ENCODE data around the gene XXYLT1. TPM values are rescaled to one million over a fixed set of nuclear protein-coding genes. Genes with fewer than 3 reads are reported as not detected.
"Not testable (repeated sequence)": the region's sequence is repeated elsewhere in the genome, so short reads cannot be mapped to it uniquely, and the experiment has no call there.

The XXYLT1 gene
- total RNA-seq, 1 experiment from 2014 or later, result 23.4 TPM

- peaks cover 13% of the 10 kb centered on the region for H3K36me3 Mint-ChIP-seq
- H3K4me1 Mint-ChIP-seq, result no peaks in the 10 kb centered on the region
- CTCF ChIA-PET, result interaction anchor here (1.7 kb wide), 1 partner anchor 20 kb away, joined by 7 read pairs; the partner anchor contains the start of gene XXYLT1
- H3K27me3 Mint-ChIP-seq (ENCODE audit: low read depth), result no peaks in the 10 kb centered on the region
- ATAC-seq (no peak), DNase-seq (ENCODE audit: low spot score) (no peak)
- H3K4me3 Mint-ChIP-seq, result no peak overlapping the region
- H3K9me3 Mint-ChIP-seq, result no peaks in the 10 kb centered on the region
- H3K27ac Mint-ChIP-seq, result no peak overlapping the region
- POLR2A ChIA-PET, result no interaction called here
- no peak for TF ChIP-seq NFE2L1 (CRISPR knock-in tag; IDR thresholded peaks at IDR 0.05)
- no peak for TF ChIP-seq STAT6 (CRISPR knock-in tag; conservative IDR thresholded peaks at IDR 0.05; ENCODE audit: low read depth)
- TF ChIP-seq ATF2 (CRISPR knock-in tag; IDR thresholded peaks at IDR 0.05; ENCODE audit: borderline replicate concordance, low read depth), result no peak
- TF ChIP-seq TEAD4 (CRISPR knock-in tag; IDR thresholded peaks at IDR 0.05), result no peak
- no peak for TF ChIP-seq TP53 (CRISPR knock-in tag; IDR thresholded peaks at IDR 0.05)
- TF ChIP-seq ZNF263 (CRISPR knock-in tag; IDR thresholded peaks at IDR 0.05; ENCODE audit: low read depth), result no peak
- no peak for TF ChIP-seq E2F1 (CRISPR knock-in tag; IDR thresholded peaks at IDR 0.05)
- no peak for TF ChIP-seq TCF7 (CRISPR knock-in tag; IDR thresholded peaks at IDR 0.05; ENCODE audit: low read depth)
- TF ChIP-seq CREM (CRISPR knock-in tag; IDR thresholded peaks at IDR 0.05), result no peak
- no peak for TF ChIP-seq MXD4 (CRISPR knock-in tag; IDR thresholded peaks at IDR 0.05; ENCODE audit: borderline replicate concordance)
- TF ChIP-seq CBFB (CRISPR knock-in tag; IDR thresholded peaks at IDR 0.05; ENCODE audit: low read depth), result no peak
- TF ChIP-seq ZBTB21 (CRISPR knock-in tag; IDR thresholded peaks at IDR 0.05; ENCODE audit: borderline replicate concordance), result no peak
- TF ChIP-seq NFATC4 (CRISPR knock-in tag; IDR thresholded peaks at IDR 0.05), result no peak
- no peak for TF ChIP-seq ZNF281 (CRISPR knock-in tag; IDR thresholded peaks at IDR 0.05)
Measured at GRCh38 chr3:195291121-195291520, 20.2 kb upstream of the XXYLT1 start.

GRCh38 chr3:195290643-195291042 lies 19.7 kb upstream of the XXYLT1 start:
- CTCF ChIA-PET, result interaction anchor here (1.7 kb wide), 1 partner anchor 19 kb away, joined by 7 read pairs; the partner anchor contains the start of gene XXYLT1
- POLR2A ChIA-PET, result not testable (repeated sequence)

More at GRCh38 chr3:195290643-195291042, 19.7 kb upstream of the XXYLT1 start:
- ATAC-seq; DNase-seq (ENCODE audit: low spot score); H3K4me3 Mint-ChIP-seq; H3K9me3 Mint-ChIP-seq; H3K27ac Mint-ChIP-seq; H3K27me3 Mint-ChIP-seq (ENCODE audit: low read depth); H3K4me1 Mint-ChIP-seq: not testable (repeated sequence)
- TF ChIP-seq HMGA2 (CRISPR knock-in tag; IDR thresholded peaks at IDR 0.05), result peak; percentile 57; the same call in 1 of the 2 replicates
- H3K36me3 Mint-ChIP-seq, result peaks cover 13% of the 10 kb centered on the region

All from WTC11 (cell line).